GM12878 (cell line): ENCODE results near the gene PSMB5. TPM values are rescaled to one million over a fixed set of nuclear protein-coding genes. Genes with fewer than 3 reads are reported as not detected.

Experiments used
- ATF2 ChIP-seq: IDR thresholded peaks from 2 replicates; pipeline ENCODE4 v1.6.1; 2012; ENCODE audit warnings: low read length, inconsistent platforms
- CEBPB ChIP-seq, 2 experiments: fragments of 150-350 bp in 1 of 2; IDR thresholded peaks; 2 replicates each; pipeline ENCODE4 v1.6.1; 2012 to 2014; ENCODE audit warnings: low read depth in 2 of 2, low read length in 2 of 2, borderline replicate concordance in 1 of 2, inconsistent platforms in 1 of 2
- CHD1 ChIP-seq: IDR thresholded peaks from 2 replicates; pipeline ENCODE4 v1.6.1; 2012; ENCODE audit warnings: low read depth, low read length, improper control_type of control experiment
- CREB1 ChIP-seq: IDR thresholded peaks from 2 replicates; pipeline ENCODE4 v1.6.1; 2012; ENCODE audit warnings: low read depth, mild to moderate bottlenecking, inconsistent platforms
- EGR1 ChIP-seq, 2 experiments: IDR thresholded peaks; 1 replicate in 1 of 2; 2 replicates in 1 of 2; pipeline ENCODE4 v1.6.1; 2011 to 2012; ENCODE audit warnings: low read depth in 2 of 2, low read length in 2 of 2, borderline replicate concordance in 1 of 2, mild to moderate bottlenecking in 1 of 2, moderate library complexity in 1 of 2
- GABPA ChIP-seq: IDR thresholded peaks from 2 replicates; pipeline ENCODE4 v1.6.1; 2014; ENCODE audit warnings: antibody characterized with exemption, low read depth, mild to moderate bottlenecking, inconsistent platforms
- JUNB ChIP-seq: IDR thresholded peaks from 2 replicates; pipeline ENCODE4 v1.6.1; 2016; ENCODE audit warnings: antibody characterized with exemption, mild to moderate bottlenecking
- MYC ChIP-seq: IDR thresholded peaks from 2 replicates; pipeline ENCODE4 v1.6.1; 2011; ENCODE audit warnings: mild to moderate bottlenecking, low read length, moderate library complexity, inconsistent platforms; ENCODE audit not compliant: insufficient read depth, insufficient replicate concordance, insufficient read length, severe bottlenecking
- NFXL1 ChIP-seq: fragments of 450-650 bp; IDR thresholded peaks from 2 replicates; pipeline ENCODE4 v1.6.1; 2017; ENCODE audit warnings: antibody characterized with exemption, mild to moderate bottlenecking, borderline replicate concordance
- PAX5 ChIP-seq: IDR thresholded peaks from 2 replicates; pipeline ENCODE4 v1.6.1; 2011; ENCODE audit warnings: low read depth, low read length, borderline replicate concordance
- PRDM15 ChIP-seq: fragments of 450-650 bp; formaldehyde crosslinking; IDR thresholded peaks from 2 replicates; pipeline ENCODE4 v1.4.0; 2020; ENCODE audit warnings: mild to moderate bottlenecking, moderate library complexity
- RAD21 ChIP-seq: IDR thresholded peaks from 2 replicates; pipeline ENCODE4 v1.6.1; 2011; ENCODE audit warnings: mild to moderate bottlenecking, low read depth, low read length, moderate library complexity; ENCODE audit not compliant: insufficient read depth
- RB1 ChIP-seq: fragments of 450-650 bp; formaldehyde crosslinking; IDR thresholded peaks from 2 replicates; pipeline ENCODE4 v1.6.1; 2017; ENCODE audit warnings: mild to moderate bottlenecking, borderline replicate concordance
- RELA ChIP-seq: fragments of 450-650 bp; IDR thresholded peaks from 2 replicates; pipeline ENCODE4 v1.8.0; 2014; ENCODE audit warnings: borderline replicate concordance; ENCODE audit not compliant: partially characterized antibody
- SREBF1 ChIP-seq: IDR thresholded peaks from 2 replicates; pipeline ENCODE4 v1.6.1; 2012; ENCODE audit warnings: mild to moderate bottlenecking, low read length
- TCF7 ChIP-seq: IDR thresholded peaks from 2 replicates; pipeline ENCODE4 v1.6.1; 2014; ENCODE audit warnings: antibody characterized with exemption, borderline replicate concordance
- ZBTB11 ChIP-seq: fragments of 450-650 bp; formaldehyde crosslinking; IDR thresholded peaks from 2 replicates; pipeline ENCODE4 v1.5.0; 2022; ENCODE audit warnings: mild to moderate bottlenecking, missing genetic modification characterization
- ZNF24 ChIP-seq: fragments of 450-650 bp; IDR thresholded peaks from 2 replicates; pipeline ENCODE4 v1.6.1; 2017; ENCODE audit warnings: antibody characterized with exemption, mild to moderate bottlenecking
- ZSCAN29 ChIP-seq: fragments of 450-650 bp; IDR thresholded peaks from 2 replicates; pipeline ENCODE4 v1.6.1; 2017; ENCODE audit warnings: mild to moderate bottlenecking, moderate library complexity
- polyA plus RNA-seq, 11 experiments: library from polyadenylated mRNA; depleted of rRNA in 4 of 11; unstranded in 6 of 11; stranded (reverse) in 5 of 11; fragments of >200 nt; fragmentation: Nextera tagmentation in 4 of 11; fragmentation: Illumina TruSeq in 1 of 11; extraction: Ambion mirVana in 4 of 11; extraction: Trizol in 1 of 11; gene quantifications; 1 replicate in 1 of 11; 2 replicates in 10 of 11; pipeline versions ENCODE4 v1.2.1 to v1.2.3, GENCODE V29; 2011 to 2016; ENCODE audit warnings: inconsistent platforms in 2 of 11, missing spikeins in 2 of 11, low read depth in 1 of 11
- total RNA-seq, 4 experiments: library from RNA; depleted of rRNA in 3 of 4; stranded (reverse); fragments of >200 nt in 3 of 4; fragmentation: Illumina TruSeq in 1 of 4; extraction: Trizol in 1 of 4; gene quantifications; 2 replicates each; pipeline versions ENCODE4 v1.2.1 to v1.2.3, GENCODE V29; 2013 to 2021
- TF ChIP-seq, protein P1 (sequence below): IDR thresholded peaks from 2 replicates; pipeline ENCODE4 v1.6.1; 2011; ENCODE audit warnings: low read depth, low read length, improper control_type of control experiment, borderline replicate concordance

PSMB5 gene
- total and polyA plus RNA-seq, 10 of the 15 experiments (the other 5 are each of a cell fraction or from before 2014, with no cell fraction given), result 84.5 to 802 (median 144) TPM

GRCh38 chr14:23034498-23035302 lies at the start of gene PSMB5 (continued):
- TF ChIP-seq RB1 (no peak), ZBTB11 (CRISPR knock-in tag) (no peak), ZNF24 (no peak), CREB1 (peak; percentile 97), PAX5 (no peak), RELA (no peak), ATF2 (no peak), EGR1 (IDR thresholded peaks at IDR 0.05; ENCODE audit: borderline replicate concordance in 1 of 2, low read depth in 2 of 2, low read length in 2 of 2) (no peak), ZSCAN29 (no peak), RAD21 (no peak), GABPA (peak; percentile 91), CHD1 (no peak), SREBF1 (no peak), CEBPB (IDR thresholded peaks at IDR 0.05; ENCODE audit: borderline replicate concordance in 1 of 2, low read depth in 2 of 2, low read length in 2 of 2) (peak in 1 of 2 experiments; percentile 68; a peak in 1 of 4 replicates), TCF7 (no peak), JUNB (0 out of 2 replicates have a peak, but pooled peaks have one; percentile 30), NFXL1 (no peak), PRDM15 (no peak), MYC (no peak)
- TF ChIP-seq, protein P1, sequence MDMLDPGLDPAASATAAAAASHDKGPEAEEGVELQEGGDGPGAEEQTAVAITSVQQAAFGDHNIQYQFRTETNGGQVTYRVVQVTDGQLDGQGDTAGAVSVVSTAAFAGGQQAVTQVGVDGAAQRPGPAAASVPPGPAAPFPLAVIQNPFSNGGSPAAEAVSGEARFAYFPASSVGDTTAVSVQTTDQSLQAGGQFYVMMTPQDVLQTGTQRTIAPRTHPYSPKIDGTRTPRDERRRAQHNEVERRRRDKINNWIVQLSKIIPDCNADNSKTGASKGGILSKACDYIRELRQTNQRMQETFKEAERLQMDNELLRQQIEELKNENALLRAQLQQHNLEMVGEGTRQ, result no peak
